ENCODE results near the gene SFXN4.
A peak's percentile ranks its signal among the peaks of the same experiment; 100 is the strongest.
"Not testable (repeated sequence)": the region's sequence is repeated elsewhere in the genome, so short reads cannot be mapped to it uniquely, and the experiment has no call there.

Gene SFXN4

GRCh38 chr10:119138346-119139306 lies 26.9 kb downstream of the SFXN4 start:
- Histone ChIP-seq H3K4me1 (ENCODE audit: control insufficient read depth, insufficient read depth, low read length) (peaks cover 13% of the 10 kb centered on the region), H3K9me3 (ENCODE audit: control insufficient read depth, low read length) (no peaks in the 10 kb centered on the region), H3K27me3 (replicated peaks; ENCODE audit: control insufficient read depth, insufficient read depth, low read length) (no peaks in the 10 kb centered on the region), H3K9ac (ENCODE audit: low read length) (peak overlapping the region; percentile 1), H3K36me3 (ENCODE audit: control insufficient read depth, insufficient read depth, low read length, severe bottlenecking) (peaks cover 6% of the 10 kb centered on the region), H3K4me3 (ENCODE audit: low read length) (no peak overlapping the region)
- no peak for DNase-seq (ENCODE audit: low read depth)

DNA sequence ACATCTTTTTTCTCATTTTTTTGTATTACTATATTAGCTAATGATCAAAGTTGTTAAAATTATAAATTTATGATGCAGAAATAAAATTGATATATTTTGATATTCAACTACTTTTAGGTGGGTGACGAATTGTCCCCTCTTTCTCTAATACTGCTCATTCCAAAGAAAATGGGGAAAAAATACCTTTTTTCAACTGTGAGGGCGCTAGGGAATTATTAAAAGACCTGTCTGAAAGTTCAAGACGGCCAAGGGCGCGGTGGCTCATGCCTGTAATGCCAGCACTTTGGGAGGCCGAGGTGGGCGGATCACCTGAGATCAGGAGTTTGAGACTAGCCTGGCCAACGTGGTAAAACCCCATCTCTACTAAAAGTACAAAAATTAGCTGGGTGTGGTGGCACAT lies 27.6 kb downstream of the SFXN4 start:
- H3K9ac ChIP-seq (ENCODE audit: low read length); H3K9me3 ChIP-seq (ENCODE audit: control insufficient read depth, low read length); DNase-seq (ENCODE audit: low read depth); H3K27me3 ChIP-seq (replicated peaks; ENCODE audit: control insufficient read depth, insufficient read depth, low read length); H3K4me3 ChIP-seq (ENCODE audit: low read length): not testable (repeated sequence)
- Histone ChIP-seq H3K36me3 (ENCODE audit: control insufficient read depth, insufficient read depth, low read length, severe bottlenecking) (peaks cover 13% of the 10 kb centered on the region), H3K4me1 (ENCODE audit: control insufficient read depth, insufficient read depth, low read length) (peaks cover 13% of the 10 kb centered on the region)

GRCh38 chr10:119136084-119136483 lies 29.4 kb downstream of the SFXN4 start:
- Histone ChIP-seq H3K27me3 (replicated peaks; ENCODE audit: control insufficient read depth, insufficient read depth, low read length) (no peaks in the 10 kb centered on the region), H3K4me1 (ENCODE audit: control insufficient read depth, insufficient read depth, low read length) (peaks cover 21% of the 10 kb centered on the region), H3K4me3 (ENCODE audit: low read length) (peak overlapping the region; percentile 49), H3K9ac (ENCODE audit: low read length) (peak overlapping the region; percentile 66), H3K36me3 (ENCODE audit: control insufficient read depth, insufficient read depth, low read length, severe bottlenecking) (peaks cover 26% of the 10 kb centered on the region), H3K9me3 (ENCODE audit: control insufficient read depth, low read length) (no peaks in the 10 kb centered on the region)
- peak; percentile 9 for DNase-seq (ENCODE audit: low read depth)

GRCh38 chr10:119135513-119135881 lies 30.0 kb downstream of the SFXN4 start:
- DNase-seq (ENCODE audit: low read depth): peak; percentile 81
- H3K27me3 ChIP-seq (replicated peaks; ENCODE audit: control insufficient read depth, insufficient read depth, low read length): no peaks in the 10 kb centered on the region
- no peaks in the 10 kb centered on the region for H3K9me3 ChIP-seq (ENCODE audit: control insufficient read depth, low read length)
- H3K9ac ChIP-seq (ENCODE audit: low read length): peak overlapping the region; percentile 66
- peak overlapping the region; percentile 54 for H3K4me3 ChIP-seq (ENCODE audit: low read length)
- peaks cover 31% of the 10 kb centered on the region for H3K36me3 ChIP-seq (ENCODE audit: control insufficient read depth, insufficient read depth, low read length, severe bottlenecking)
- H3K4me1 ChIP-seq (ENCODE audit: control insufficient read depth, insufficient read depth, low read length): peaks cover 24% of the 10 kb centered on the region

DNA sequence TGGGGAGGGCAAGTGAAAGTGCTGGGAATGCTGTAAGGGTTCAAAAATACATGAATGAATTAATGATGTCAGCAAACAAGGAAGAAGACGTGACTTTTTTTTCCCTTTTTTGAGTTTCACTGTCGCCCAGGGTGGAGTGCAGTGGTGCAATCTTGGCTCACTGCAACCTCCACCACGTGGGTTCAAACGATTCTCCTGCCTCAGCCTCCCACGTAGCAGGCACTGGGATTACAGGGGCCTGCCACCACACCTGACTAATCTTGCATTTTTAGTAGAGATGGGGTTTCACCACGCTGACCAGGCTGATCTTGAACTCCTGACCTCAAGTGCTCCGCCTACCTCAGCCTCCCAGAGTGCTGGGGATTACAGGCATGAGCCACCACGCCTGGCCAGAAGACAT lies 31.6 kb downstream of the SFXN4 start:
- H3K4me1 ChIP-seq (ENCODE audit: control insufficient read depth, insufficient read depth, low read length): peaks cover 24% of the 10 kb centered on the region
- H3K9me3 ChIP-seq (ENCODE audit: control insufficient read depth, low read length): no peaks in the 10 kb centered on the region
- H3K36me3 ChIP-seq (ENCODE audit: control insufficient read depth, insufficient read depth, low read length, severe bottlenecking): peaks cover 46% of the 10 kb centered on the region
- no peak overlapping the region for H3K9ac ChIP-seq (ENCODE audit: low read length)
- no peak for DNase-seq (ENCODE audit: low read depth)
- H3K27me3 ChIP-seq (replicated peaks; ENCODE audit: control insufficient read depth, insufficient read depth, low read length): no peaks in the 10 kb centered on the region
- no peak overlapping the region for H3K4me3 ChIP-seq (ENCODE audit: low read length)

DNA sequence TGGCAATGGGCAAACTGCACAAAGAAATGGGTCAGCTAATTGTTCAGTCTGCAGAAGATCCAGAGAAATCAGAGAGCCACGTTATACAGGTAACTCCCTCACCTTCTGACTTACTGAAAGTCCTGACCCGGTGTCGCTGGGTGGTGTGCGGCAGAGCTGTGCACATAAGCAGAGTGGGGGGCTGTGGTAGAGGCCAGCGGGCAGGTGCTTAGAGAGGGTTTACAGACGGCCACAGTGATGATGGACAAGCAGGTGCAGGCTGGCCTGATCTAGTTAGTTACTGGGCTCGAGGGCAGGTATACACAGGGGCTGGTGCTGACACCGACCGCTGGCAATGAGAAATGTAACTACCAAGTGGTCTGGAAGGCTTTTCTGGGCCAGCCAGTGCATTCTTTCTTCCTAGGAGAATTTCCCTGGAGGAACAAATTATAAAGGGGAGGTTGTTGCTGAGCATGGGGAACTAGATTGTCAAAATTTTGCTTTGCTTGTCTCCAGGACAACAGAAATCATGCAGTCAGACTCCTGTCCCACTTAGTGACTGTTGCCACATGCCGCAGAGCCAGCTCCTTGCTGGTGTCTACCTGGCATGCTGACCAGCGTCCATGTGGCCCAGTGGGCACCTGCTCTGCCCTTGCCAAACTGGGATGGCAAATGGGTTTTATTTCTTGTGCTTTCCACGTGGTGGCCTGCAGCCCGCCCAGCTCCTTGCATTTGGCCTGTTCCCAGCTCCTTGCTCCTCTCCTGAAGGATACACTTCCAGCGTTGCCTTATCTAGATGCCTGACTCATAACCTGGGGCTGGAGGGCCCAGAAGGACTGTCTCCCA lies 32.8 kb downstream of the SFXN4 start:
- DNase-seq (ENCODE audit: low read depth): no peak
- H3K9ac ChIP-seq (ENCODE audit: low read length): no peak overlapping the region
- H3K27me3 ChIP-seq (replicated peaks; ENCODE audit: control insufficient read depth, insufficient read depth, low read length): no peaks in the 10 kb centered on the region
- H3K9me3 ChIP-seq (ENCODE audit: control insufficient read depth, low read length): no peaks in the 10 kb centered on the region
- H3K4me1 ChIP-seq (ENCODE audit: control insufficient read depth, insufficient read depth, low read length): peaks cover 24% of the 10 kb centered on the region
- no peak overlapping the region for H3K4me3 ChIP-seq (ENCODE audit: low read length)
- H3K36me3 ChIP-seq (ENCODE audit: control insufficient read depth, insufficient read depth, low read length, severe bottlenecking): peaks cover 55% of the 10 kb centered on the region

- peak overlapping the region; percentile 21 for H3K4me3 ChIP-seq (ENCODE audit: low read length)
- H3K36me3 ChIP-seq (ENCODE audit: control insufficient read depth, insufficient read depth, low read length, severe bottlenecking): peaks cover 59% of the 10 kb centered on the region
- no peaks in the 10 kb centered on the region for H3K27me3 ChIP-seq (replicated peaks; ENCODE audit: control insufficient read depth, insufficient read depth, low read length)
- DNase-seq (ENCODE audit: low read depth): peak; percentile 36
- peaks cover 24% of the 10 kb centered on the region for H3K4me1 ChIP-seq (ENCODE audit: control insufficient read depth, insufficient read depth, low read length)
- H3K9me3 ChIP-seq (ENCODE audit: control insufficient read depth, low read length): no peaks in the 10 kb centered on the region
- peak overlapping the region; percentile 41 for H3K9ac ChIP-seq (ENCODE audit: low read length)
Observed at GRCh38 chr10:119131512-119132240, 33.8 kb downstream of the SFXN4 start.

DNA sequence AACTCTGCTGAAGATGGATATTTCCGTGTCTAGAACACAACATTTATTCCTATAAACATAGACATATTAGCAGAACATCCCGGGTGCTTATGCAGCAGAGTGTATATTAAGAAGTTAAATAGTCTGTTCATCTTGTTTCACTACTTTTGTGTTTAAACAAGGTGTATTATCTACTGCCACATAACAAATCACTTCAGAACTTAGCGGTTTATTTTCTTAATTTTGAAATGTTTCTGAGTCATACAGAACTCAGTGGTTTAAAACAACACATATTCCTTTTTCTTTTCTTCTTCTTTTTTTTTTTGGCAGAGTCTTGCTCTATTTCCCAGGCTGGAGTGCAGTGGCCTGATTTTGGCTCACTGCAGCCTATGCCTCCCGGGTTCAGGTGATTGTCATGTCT lies 35.8 kb downstream of the SFXN4 start:
- H3K36me3 ChIP-seq (ENCODE audit: control insufficient read depth, insufficient read depth, low read length, severe bottlenecking): peaks cover 77% of the 10 kb centered on the region
- no peak overlapping the region for H3K9ac ChIP-seq (ENCODE audit: low read length)
- DNase-seq (ENCODE audit: low read depth): no peak
- H3K27me3 ChIP-seq (replicated peaks; ENCODE audit: control insufficient read depth, insufficient read depth, low read length): no peaks in the 10 kb centered on the region
- no peak overlapping the region for H3K4me3 ChIP-seq (ENCODE audit: low read length)
- no peaks in the 10 kb centered on the region for H3K9me3 ChIP-seq (ENCODE audit: control insufficient read depth, low read length)
- peaks cover 12% of the 10 kb centered on the region for H3K4me1 ChIP-seq (ENCODE audit: control insufficient read depth, insufficient read depth, low read length)

DNA sequence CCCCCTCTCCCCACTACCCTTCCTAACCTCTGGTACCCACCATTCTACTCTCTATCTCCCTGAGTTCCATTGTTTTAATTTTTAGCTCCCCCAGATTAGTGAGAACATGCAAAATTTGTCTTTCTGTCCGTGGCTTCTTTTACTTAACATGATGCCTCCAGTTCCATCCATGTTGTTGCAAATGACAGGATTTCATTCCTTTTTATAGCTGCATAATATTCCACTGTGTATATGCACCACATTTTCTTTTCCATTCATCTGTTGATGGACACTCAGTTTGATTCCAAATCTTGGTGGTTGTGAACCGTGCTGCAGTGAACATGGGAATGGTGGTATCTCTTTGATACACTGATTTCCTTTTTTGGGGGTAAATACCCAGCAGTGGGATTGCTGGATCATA lies 39.6 kb downstream of the SFXN4 start:
- no peaks in the 10 kb centered on the region for H3K9me3 ChIP-seq (ENCODE audit: control insufficient read depth, low read length)
- peaks cover 87% of the 10 kb centered on the region for H3K36me3 ChIP-seq (ENCODE audit: control insufficient read depth, insufficient read depth, low read length, severe bottlenecking)
- no peak for DNase-seq (ENCODE audit: low read depth)
- peaks cover 4% of the 10 kb centered on the region for H3K4me1 ChIP-seq (ENCODE audit: control insufficient read depth, insufficient read depth, low read length)
- H3K9ac ChIP-seq (ENCODE audit: low read length): no peak overlapping the region
- H3K27me3 ChIP-seq (replicated peaks; ENCODE audit: control insufficient read depth, insufficient read depth, low read length): no peaks in the 10 kb centered on the region
- no peak overlapping the region for H3K4me3 ChIP-seq (ENCODE audit: low read length)

GRCh38 chr10:119120875-119121274 lies 44.6 kb downstream of the SFXN4 start:
- no peaks in the 10 kb centered on the region for H3K27me3 ChIP-seq (replicated peaks; ENCODE audit: control insufficient read depth, insufficient read depth, low read length)
- peaks cover 83% of the 10 kb centered on the region for H3K36me3 ChIP-seq (ENCODE audit: control insufficient read depth, insufficient read depth, low read length, severe bottlenecking)
- no peak for DNase-seq (ENCODE audit: low read depth)

More at GRCh38 chr10:119120875-119121274, 44.6 kb downstream of the SFXN4 start:
- peaks cover 20% of the 10 kb centered on the region for H3K4me1 ChIP-seq (ENCODE audit: control insufficient read depth, insufficient read depth, low read length)
- H3K9me3 ChIP-seq (ENCODE audit: control insufficient read depth, low read length): no peaks in the 10 kb centered on the region
- H3K9ac ChIP-seq (ENCODE audit: low read length): peak overlapping the region; percentile 14
- H3K4me3 ChIP-seq (ENCODE audit: low read length): no peak overlapping the region

Measured in adipocyte (in vitro differentiated cells).